Activated CD4-positive, alpha-beta T cell treated with anti-CD3 and anti-CD28 coated beads, Interleukin-2, amount 50 U/mL, for 4 hours (primary cell): ENCODE measurements around the gene CITED1.

Experiments
- DNase-seq, 2 experiments: peaks; one replicate each; pipeline ENCODE4 v3.0.0-alpha.2; 2020

CITED1 gene

GRCh38 chrX:72308209-72308565 lies 2.5 kb upstream of the CITED1 start:
- DNase-seq: no peak

GRCh38 chrX:72307646-72308051 lies 1.9 kb upstream of the CITED1 start:
- no peak for DNase-seq

GRCh38 chrX:72306851-72307645 lies 1.3 kb upstream of the CITED1 start:
- DNase-seq: no peak

GRCh38 chrX:72306085-72306801 lies 529 bp upstream of the CITED1 start:
- no peak for DNase-seq

- no peak for DNase-seq
Observed at GRCh38 chrX:72304877-72305276, 837 bp downstream of the CITED1 start.

- no peak for DNase-seq
Observed at GRCh38 chrX:72301781-72302180, 3.9 kb downstream of the CITED1 start.

- DNase-seq: no peak
Observed at GRCh38 chrX:72299891-72300630, 5.7 kb downstream of the CITED1 start.

GRCh38 chrX:72297953-72298730 lies 7.6 kb downstream of the CITED1 start:
- no peak for DNase-seq

GRCh38 chrX:72296991-72297390 lies 8.7 kb downstream of the CITED1 start:
- no peak for DNase-seq

- DNase-seq: no peak
Observed at GRCh38 chrX:72295745-72296144, 10.0 kb downstream of the CITED1 start.

GRCh38 chrX:72294497-72294896 lies 11.2 kb downstream of the CITED1 start:
- DNase-seq: no peak

- DNase-seq: no peak
Observed at GRCh38 chrX:72282302-72282701, 23.4 kb downstream of the CITED1 start.

- no peak for DNase-seq
Observed at GRCh38 chrX:72280321-72280845, 25.3 kb downstream of the CITED1 start.

- DNase-seq: no peak
Observed at GRCh38 chrX:72276478-72276953, 29.2 kb downstream of the CITED1 start.

GRCh38 chrX:72274526-72274925 lies 31.2 kb downstream of the CITED1 start:
- no peak for DNase-seq

- DNase-seq: no peak
Observed at GRCh38 chrX:72273718-72274117, 32.0 kb downstream of the CITED1 start.

GRCh38 chrX:72272868-72273267 lies 32.8 kb downstream of the CITED1 start:
- no peak for DNase-seq

GRCh38 chrX:72271812-72272211 lies 33.9 kb downstream of the CITED1 start:
- DNase-seq: no peak

GRCh38 chrX:72271091-72271788 lies 34.5 kb downstream of the CITED1 start:
- DNase-seq: no peak

- no peak for DNase-seq
Observed at GRCh38 chrX:72270316-72270866, 35.3 kb downstream of the CITED1 start.

- peak; percentile 8 to 15 for DNase-seq
Observed at GRCh38 chrX:72269671-72270251, 36.0 kb downstream of the CITED1 start.
